KOPT-K1 (cell line): Measurements from ENCODE around the gene ERAP2.
"Not testable (repeated sequence)": the region's sequence is repeated elsewhere in the genome, so short reads cannot be mapped to it uniquely, and the experiment has no call there.

Source experiments
- H3K27ac ChIP-seq: fragments of 200-600 bp; sonication (generic); 2 replicates; pipeline ENCODE4 v1.5.1; 2016; ENCODE audit warnings: antibody characterized with exemption, mild to moderate bottlenecking, low read depth, low read length; ENCODE audit not compliant: poor library complexity, severe bottlenecking
- H3K36me3 ChIP-seq: fragments of 200-600 bp; sonication (generic); 2 replicates; pipeline ENCODE4 v1.5.1; 2017; ENCODE audit warnings: antibody characterized with exemption, mild to moderate bottlenecking, low read length, moderate library complexity; ENCODE audit not compliant: insufficient read depth
- H3K9me3 ChIP-seq: fragments of 200-600 bp; sonication (generic); 2 replicates; pipeline ENCODE4 v1.5.1; 2017; ENCODE audit warnings: antibody characterized with exemption, low read length, mild to moderate bottlenecking; ENCODE audit not compliant: insufficient read depth, poor library complexity, severe bottlenecking

The ERAP2 gene

DNA sequence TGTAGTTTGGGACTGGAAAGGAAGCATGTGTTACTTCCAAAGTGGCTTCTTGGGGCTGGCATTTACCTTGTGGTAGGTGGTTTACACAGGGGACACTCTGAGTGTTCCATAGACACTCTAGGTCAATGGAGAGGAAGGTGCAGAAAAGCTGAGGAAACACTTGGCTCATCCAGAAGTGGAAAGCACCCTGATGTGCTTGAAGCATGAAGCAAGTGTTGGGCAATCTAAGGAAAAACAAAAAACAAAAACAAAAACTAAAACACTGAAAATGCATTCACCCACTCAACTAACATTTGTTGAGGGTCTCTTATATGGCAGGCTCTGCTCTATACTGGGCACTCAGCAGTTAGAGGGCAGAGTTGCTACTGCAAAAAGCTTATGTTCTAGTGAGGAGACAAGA is 2.9 kb upstream of the ERAP2 start:
- Histone ChIP-seq H3K9me3 (no peaks in the 10 kb centered on the region), H3K27ac (peak overlapping the region; percentile 88), H3K36me3 (no peaks in the 10 kb centered on the region)

GRCh38 chr5:96874631-96875030 is 1.7 kb upstream of the ERAP2 start:
- Histone ChIP-seq H3K9me3 (no peaks in the 10 kb centered on the region), H3K36me3 (peaks cover 8% of the 10 kb centered on the region), H3K27ac (peak overlapping the region; percentile 88)

DNA sequence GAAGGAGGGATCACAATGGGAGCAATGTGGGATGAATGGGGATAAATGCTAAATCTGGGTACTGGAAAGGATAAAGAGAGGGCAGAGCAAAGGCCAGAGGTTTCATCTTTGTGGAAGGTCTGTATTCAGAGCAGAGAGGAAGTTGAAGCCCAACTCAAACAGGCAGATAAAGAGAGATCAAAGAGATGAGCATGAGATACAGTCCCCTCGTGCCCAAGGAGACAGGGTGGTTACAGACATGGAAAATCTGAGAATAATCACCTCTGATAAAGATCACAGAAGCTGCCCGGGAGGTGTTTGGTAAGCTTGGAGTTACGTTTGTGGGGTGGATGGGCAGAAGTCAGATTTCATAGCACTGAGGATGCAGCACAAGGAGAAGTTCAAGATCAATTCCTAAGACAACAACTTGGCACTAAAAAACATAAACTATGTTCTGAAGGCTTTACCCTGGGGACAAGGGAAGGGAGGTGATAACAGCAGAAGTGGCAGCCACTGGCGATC is 459 bp upstream of the ERAP2 start:
- peaks cover 20% of the 10 kb centered on the region for H3K36me3 ChIP-seq

DNA sequence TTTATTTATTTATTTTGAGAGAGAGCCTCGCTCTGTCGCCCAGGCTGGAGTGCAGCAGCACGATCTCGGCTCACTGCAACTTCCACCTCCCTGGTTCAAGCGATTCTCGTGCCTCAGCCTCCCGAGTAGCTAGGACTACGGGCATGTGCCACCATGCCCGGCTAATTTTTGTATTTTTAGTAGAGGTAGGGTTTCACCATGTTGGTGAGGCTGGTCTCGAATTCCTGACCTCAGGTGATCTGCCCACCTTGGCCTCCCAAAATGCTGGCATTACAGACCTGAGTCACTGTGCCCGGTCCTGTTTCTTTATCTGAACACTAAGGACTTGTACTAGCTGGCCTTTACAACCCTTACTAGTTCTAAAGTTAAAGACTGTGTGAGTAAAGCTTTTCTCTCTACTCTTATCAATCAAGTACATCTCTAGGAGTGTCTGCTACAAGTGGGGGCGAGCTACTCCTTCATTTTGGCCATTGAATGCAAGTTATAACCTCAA is 723 bp downstream of the ERAP2 start:
- H3K27ac ChIP-seq: peak overlapping the region; percentile 88
- not testable (repeated sequence) for H3K9me3 ChIP-seq

More for the DNA sequence above, 459 bp upstream of the ERAP2 start:
- Histone ChIP-seq H3K27ac (peak overlapping the region; percentile 88), H3K9me3 (no peaks in the 10 kb centered on the region)

GRCh38 chr5:96879665-96880064 is 3.4 kb downstream of the ERAP2 start:
- Histone ChIP-seq H3K9me3 (no peaks in the 10 kb centered on the region), H3K27ac (peak overlapping the region; percentile 17)

More for the DNA sequence above, 723 bp downstream of the ERAP2 start:
- peaks cover 32% of the 10 kb centered on the region for H3K36me3 ChIP-seq

GRCh38 chr5:96880444-96881164 is 4.3 kb downstream of the ERAP2 start:
- H3K27ac ChIP-seq: peak overlapping the region; percentile 17

More at GRCh38 chr5:96879665-96880064, 3.4 kb downstream of the ERAP2 start:
- H3K36me3 ChIP-seq: peaks cover 59% of the 10 kb centered on the region

GRCh38 chr5:96881511-96882115 is 5.3 kb downstream of the ERAP2 start:
- Histone ChIP-seq H3K9me3 (no peaks in the 10 kb centered on the region), H3K27ac (peak overlapping the region; percentile 4), H3K36me3 (peaks cover 78% of the 10 kb centered on the region)

More at GRCh38 chr5:96880444-96881164, 4.3 kb downstream of the ERAP2 start:
- Histone ChIP-seq H3K36me3 (peaks cover 68% of the 10 kb centered on the region), H3K9me3 (no peaks in the 10 kb centered on the region)

DNA sequence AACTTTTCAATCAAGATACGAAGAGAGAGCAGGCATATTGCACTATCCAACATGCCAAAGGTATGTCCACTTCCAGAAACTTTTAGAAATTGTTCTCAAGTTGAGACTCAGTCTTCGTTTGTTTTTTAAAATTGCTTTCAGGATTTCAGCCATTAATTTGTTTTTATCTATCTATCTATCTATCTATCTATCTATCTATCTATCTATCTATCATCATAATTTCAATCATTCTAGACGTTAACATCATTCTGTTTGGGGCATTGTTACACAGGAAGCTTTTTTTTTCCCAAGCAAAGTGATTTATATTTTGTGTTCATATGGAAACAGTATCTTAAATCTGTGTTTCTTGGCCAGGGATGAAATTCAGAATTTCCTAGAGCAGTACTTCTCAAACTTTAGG is 7.6 kb downstream of the ERAP2 start:
- H3K9me3 ChIP-seq: no peaks in the 10 kb centered on the region
- no peak overlapping the region for H3K27ac ChIP-seq
- H3K36me3 ChIP-seq: peaks cover 96% of the 10 kb centered on the region

DNA sequence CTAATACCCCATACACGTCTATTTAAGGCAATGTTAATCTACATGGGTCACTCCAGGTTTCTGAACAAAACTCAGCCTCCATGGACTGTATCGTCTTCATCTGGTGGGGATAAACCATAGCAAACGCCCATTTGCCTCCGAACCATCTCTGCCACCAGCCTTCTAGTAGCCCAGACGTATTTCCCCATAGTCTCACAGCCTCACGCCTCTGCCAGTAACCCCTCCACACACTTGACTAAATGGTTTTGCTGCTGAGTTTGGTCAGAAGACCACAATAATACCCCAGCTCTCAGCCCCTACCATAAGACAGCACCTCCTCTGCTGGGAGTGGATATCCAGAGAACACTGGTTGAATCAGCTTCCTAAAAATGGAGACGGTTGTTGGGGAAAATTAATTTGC is 8.7 kb downstream of the ERAP2 start:
- H3K27ac ChIP-seq: peak overlapping the region; percentile 37
- H3K36me3 ChIP-seq: peaks cover 98% of the 10 kb centered on the region
- H3K9me3 ChIP-seq: no peaks in the 10 kb centered on the region

DNA sequence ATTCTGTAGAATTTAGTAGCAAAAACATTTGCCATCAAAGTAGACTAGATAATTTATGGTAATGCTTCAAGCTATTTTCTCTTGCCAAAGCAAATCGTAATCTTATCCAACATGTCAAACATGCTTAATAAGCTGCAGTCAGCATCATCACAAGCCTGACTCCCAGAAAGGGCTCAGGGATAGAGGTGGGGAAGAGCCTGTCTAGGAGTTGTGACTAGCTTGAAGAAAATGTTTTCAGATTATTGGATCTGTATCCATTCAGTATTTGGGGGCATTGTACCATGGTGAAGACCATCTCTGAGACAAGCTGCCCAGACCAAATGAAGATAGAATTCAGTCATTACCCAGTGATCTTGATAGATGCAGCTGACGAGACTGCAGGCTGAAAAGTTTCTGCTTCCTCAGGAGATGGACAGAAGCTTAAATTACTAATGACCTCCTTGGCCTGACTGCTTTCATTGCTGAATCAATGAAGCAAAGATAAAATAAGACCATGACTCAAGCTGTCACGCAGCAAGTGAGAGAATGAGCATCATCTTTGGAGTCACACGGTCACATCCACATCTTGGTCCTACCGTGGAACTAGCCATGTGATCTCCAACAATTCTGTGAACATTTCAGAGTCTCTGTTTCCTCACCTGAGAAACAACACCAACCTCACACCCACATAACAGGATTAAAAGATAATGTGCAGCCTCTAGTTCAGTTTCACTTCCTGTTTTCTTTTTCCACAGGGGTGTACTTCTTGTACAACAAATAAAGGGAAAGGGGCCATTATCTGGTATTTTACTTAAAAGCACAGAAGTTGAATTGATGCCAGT is 9.4 kb downstream of the ERAP2 start:
- peak overlapping the region; percentile 37 for H3K27ac ChIP-seq
- peaks cover 98% of the 10 kb centered on the region for H3K36me3 ChIP-seq
- H3K9me3 ChIP-seq: no peaks in the 10 kb centered on the region

- Histone ChIP-seq H3K36me3 (peaks cover 99% of the 10 kb centered on the region), H3K27ac (no peak overlapping the region), H3K9me3 (no peaks in the 10 kb centered on the region)
Measured at GRCh38 chr5:96893342-96893741, 17.0 kb downstream of the ERAP2 start.

GRCh38 chr5:96896276-96896675 is 20.0 kb downstream of the ERAP2 start:
- Histone ChIP-seq H3K36me3 (peaks cover 99% of the 10 kb centered on the region), H3K9me3 (no peaks in the 10 kb centered on the region), H3K27ac (no peak overlapping the region)

- Histone ChIP-seq H3K9me3 (no peaks in the 10 kb centered on the region), H3K36me3 (peaks cover 99% of the 10 kb centered on the region), H3K27ac (no peak overlapping the region)
Measured at GRCh38 chr5:96896806-96897205, 20.5 kb downstream of the ERAP2 start.

- Histone ChIP-seq H3K36me3 (peaks cover 99% of the 10 kb centered on the region), H3K9me3 (no peaks in the 10 kb centered on the region), H3K27ac (no peak overlapping the region)
Measured at GRCh38 chr5:96901384-96901783, 25.1 kb downstream of the ERAP2 start.

GRCh38 chr5:96901841-96902240 is 25.5 kb downstream of the ERAP2 start:
- H3K9me3 ChIP-seq: no peaks in the 10 kb centered on the region
- peaks cover 99% of the 10 kb centered on the region for H3K36me3 ChIP-seq
- no peak overlapping the region for H3K27ac ChIP-seq
